K562 (cell line): ENCODE results near the gene FAM184B. TPM values are rescaled to one million over a fixed set of nuclear protein-coding genes. Genes with fewer than 3 reads are reported as not detected.

Source experiments
- ARNT ChIP-seq, 2 experiments: fragments of 450-650 bp; IDR thresholded peaks; 2 replicates each; pipeline ENCODE4 v1.6.1; 2016; ENCODE audit warnings: mild to moderate bottlenecking in 1 of 2
- BACH1 ChIP-seq: fragments of 200-800 bp; sonication (Bioruptor generic); IDR thresholded peaks from 2 replicates; pipeline ENCODE4 v1.6.1; 2016; ENCODE audit warnings: missing genetic modification characterization, missing compliant biosample characterization
- ERF ChIP-seq: fragments of 450-650 bp; formaldehyde crosslinking; IDR thresholded peaks from 2 replicates; pipeline ENCODE4 v1.4.0; 2020; ENCODE audit warnings: mild to moderate bottlenecking, mixed read lengths
- ETV1 ChIP-seq: fragments of 450-650 bp; conservative IDR thresholded peaks from 2 replicates; pipeline ENCODE4 v1.6.1; 2016; ENCODE audit warnings: missing genetic modification characterization, control low read depth, low read depth, missing compliant biosample characterization
- ETV6 ChIP-seq, 3 experiments: fragments of 150-350 bp in 1 of 3; sonication (generic) in 1 of 3; formaldehyde crosslinking in 1 of 3; IDR thresholded peaks; 2 replicates each; pipeline versions ENCODE4 v1.6.1 to v1.8.0; 2014 to 2022; ENCODE audit warnings: borderline replicate concordance in 2 of 3, low read depth in 2 of 3, antibody characterized with exemption in 1 of 3, low read length in 1 of 3, mild to moderate bottlenecking in 1 of 3, missing genetic modification reagents in 1 of 3
- POLR2B ChIP-seq: fragments of 450-650 bp; IDR thresholded peaks from 2 replicates; pipeline ENCODE4 v1.6.1; 2018; ENCODE audit warnings: low read depth; ENCODE audit not compliant: partially characterized antibody
- PRPF4 ChIP-seq: fragments of 200-400 bp; formaldehyde crosslinking; IDR thresholded peaks from one replicate; pipeline ENCODE4 v1.6.1; 2017; ENCODE audit warnings: low read length, low read depth, mild to moderate bottlenecking; ENCODE audit not compliant: insufficient read depth, poor library complexity, severe bottlenecking
- TCF7L2 ChIP-seq: fragments of 150-350 bp; IDR thresholded peaks from 2 replicates; pipeline ENCODE4 v1.6.1; 2016; ENCODE audit warnings: low read depth, mild to moderate bottlenecking, low read length, moderate library complexity
- TGIF2 ChIP-seq: sonication (generic); formaldehyde crosslinking; IDR thresholded peaks from 2 replicates; pipeline ENCODE4 v1.8.1; 2022; ENCODE audit warnings: mild to moderate bottlenecking, missing genetic modification reagents, moderate library complexity
- WHSC1 ChIP-seq: IDR thresholded peaks from one replicate; pipeline ENCODE4 v1.6.1; 2012; ENCODE audit warnings: low read length, control low read depth, inconsistent platforms
- ZNF165 ChIP-seq: fragments of 250-450 bp; sonication (Bioruptor Pico); IDR thresholded peaks from 2 replicates; pipeline ENCODE4 v1.4.0; 2020; ENCODE audit warnings: borderline replicate concordance
- ZNF707 ChIP-seq: fragments of 250-450 bp; sonication (Bioruptor Pico); conservative IDR thresholded peaks from 2 replicates; pipeline ENCODE4 v1.8.0; 2022; ENCODE audit warnings: inconsistent platforms, mild to moderate bottlenecking, moderate library complexity
- polyA plus RNA-seq, 8 experiments: library from polyadenylated mRNA; depleted of rRNA in 4 of 8; stranded (reverse) in 5 of 8; unstranded in 3 of 8; fragments of >200 nt; fragmentation: Nextera tagmentation in 2 of 8; fragmentation: Illumina TruSeq in 1 of 8; extraction: Ambion mirVana in 2 of 8; extraction: Trizol in 1 of 8; gene quantifications; 2 replicates each; pipeline versions ENCODE4 v1.2.1 to v1.2.3, GENCODE V29; 2011 to 2014; ENCODE audit warnings: inconsistent platforms in 1 of 8, missing spikeins in 1 of 8
- total RNA-seq, 7 experiments: library from RNA; depleted of rRNA in 6 of 7; stranded (reverse); fragments of >200 nt in 6 of 7; fragmentation: Illumina TruSeq in 2 of 7; extraction: Trizol in 2 of 7; gene quantifications; 2 replicates each; pipeline versions ENCODE4 v1.2.1 to v1.2.3, GENCODE V29; 2011 to 2021; ENCODE audit warnings: low replicate concordance in 1 of 7
- TF ChIP-seq, protein P1 (sequence below): IDR thresholded peaks from 3 replicates; pipeline ENCODE4 v1.6.1; 2011; ENCODE audit warnings: borderline replicate concordance, mild to moderate bottlenecking; ENCODE audit not compliant: insufficient read length, insufficient read depth
- TF ChIP-seq, protein P2 (sequence below): sonication (generic); formaldehyde crosslinking; IDR thresholded peaks from 2 replicates; pipeline ENCODE4 v1.8.0; 2023; ENCODE audit warnings: missing genetic modification reagents, mild to moderate bottlenecking, borderline replicate concordance
- TF ChIP-seq, protein P3 (sequence below), 2 experiments: fragments of 450-650 bp; IDR thresholded peaks; 2 replicates each; pipeline ENCODE4 v1.6.1; 2018; ENCODE audit warnings: mild to moderate bottlenecking in 2 of 2, low read depth in 1 of 2; ENCODE audit not compliant: partially characterized antibody in 2 of 2

The FAM184B gene
- total and polyA plus RNA-seq, 9 of the 15 experiments (the other 6 are each of a cell fraction or from before 2014, with no cell fraction given) = not detected

DNA sequence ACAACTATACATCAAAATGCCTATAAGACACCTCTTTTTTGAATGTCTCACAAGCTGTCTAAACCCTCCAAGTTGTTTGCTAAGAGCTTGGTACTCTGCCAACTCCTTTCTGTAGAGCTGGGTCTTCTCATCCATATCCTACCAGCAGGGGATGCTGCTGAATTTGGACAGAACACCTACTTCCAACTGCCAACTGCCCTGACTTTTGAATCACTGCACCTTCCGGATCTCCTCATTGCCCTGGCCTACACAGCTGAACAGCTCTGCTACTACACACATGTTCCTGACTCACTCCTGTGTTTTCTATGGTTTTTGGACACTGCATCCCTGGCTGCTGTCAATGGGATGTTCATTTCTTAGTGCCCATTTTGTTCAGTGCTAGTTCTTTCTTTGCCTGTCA, 18.7 kb downstream of the FAM184B start (continued):
- TF ChIP-seq ETV6 (IDR thresholded peaks at IDR 0.05; ENCODE audit: borderline replicate concordance in 1 of 2, low read depth in 2 of 2, low read length in 1 of 2) (no peak), ETV6 (CRISPR knock-in tag; IDR thresholded peaks at IDR 0.05; ENCODE audit: borderline replicate concordance) (no peak), ZNF165 (CRISPR knock-in tag) (no peak), ZNF707 (CRISPR knock-in tag) (no peak), WHSC1 (no peak), POLR2B (no peak), PRPF4 (no peak), BACH1 (tag) (no peak), TCF7L2 (no peak), TGIF2 (CRISPR knock-in tag) (no peak), ERF (CRISPR knock-in tag) (no peak), ARNT (IDR thresholded peaks at IDR 0.05) (no peak), ETV1 (tag) (0 out of 2 replicates have a peak, but pooled peaks have one; percentile 26)
- TF ChIP-seq, protein P1, sequence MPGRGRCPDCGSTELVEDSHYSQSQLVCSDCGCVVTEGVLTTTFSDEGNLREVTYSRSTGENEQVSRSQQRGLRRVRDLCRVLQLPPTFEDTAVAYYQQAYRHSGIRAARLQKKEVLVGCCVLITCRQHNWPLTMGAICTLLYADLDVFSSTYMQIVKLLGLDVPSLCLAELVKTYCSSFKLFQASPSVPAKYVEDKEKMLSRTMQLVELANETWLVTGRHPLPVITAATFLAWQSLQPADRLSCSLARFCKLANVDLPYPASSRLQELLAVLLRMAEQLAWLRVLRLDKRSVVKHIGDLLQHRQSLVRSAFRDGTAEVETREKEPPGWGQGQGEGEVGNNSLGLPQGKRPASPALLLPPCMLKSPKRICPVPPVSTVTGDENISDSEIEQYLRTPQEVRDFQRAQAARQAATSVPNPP = no peak
- TF ChIP-seq, protein P2, sequence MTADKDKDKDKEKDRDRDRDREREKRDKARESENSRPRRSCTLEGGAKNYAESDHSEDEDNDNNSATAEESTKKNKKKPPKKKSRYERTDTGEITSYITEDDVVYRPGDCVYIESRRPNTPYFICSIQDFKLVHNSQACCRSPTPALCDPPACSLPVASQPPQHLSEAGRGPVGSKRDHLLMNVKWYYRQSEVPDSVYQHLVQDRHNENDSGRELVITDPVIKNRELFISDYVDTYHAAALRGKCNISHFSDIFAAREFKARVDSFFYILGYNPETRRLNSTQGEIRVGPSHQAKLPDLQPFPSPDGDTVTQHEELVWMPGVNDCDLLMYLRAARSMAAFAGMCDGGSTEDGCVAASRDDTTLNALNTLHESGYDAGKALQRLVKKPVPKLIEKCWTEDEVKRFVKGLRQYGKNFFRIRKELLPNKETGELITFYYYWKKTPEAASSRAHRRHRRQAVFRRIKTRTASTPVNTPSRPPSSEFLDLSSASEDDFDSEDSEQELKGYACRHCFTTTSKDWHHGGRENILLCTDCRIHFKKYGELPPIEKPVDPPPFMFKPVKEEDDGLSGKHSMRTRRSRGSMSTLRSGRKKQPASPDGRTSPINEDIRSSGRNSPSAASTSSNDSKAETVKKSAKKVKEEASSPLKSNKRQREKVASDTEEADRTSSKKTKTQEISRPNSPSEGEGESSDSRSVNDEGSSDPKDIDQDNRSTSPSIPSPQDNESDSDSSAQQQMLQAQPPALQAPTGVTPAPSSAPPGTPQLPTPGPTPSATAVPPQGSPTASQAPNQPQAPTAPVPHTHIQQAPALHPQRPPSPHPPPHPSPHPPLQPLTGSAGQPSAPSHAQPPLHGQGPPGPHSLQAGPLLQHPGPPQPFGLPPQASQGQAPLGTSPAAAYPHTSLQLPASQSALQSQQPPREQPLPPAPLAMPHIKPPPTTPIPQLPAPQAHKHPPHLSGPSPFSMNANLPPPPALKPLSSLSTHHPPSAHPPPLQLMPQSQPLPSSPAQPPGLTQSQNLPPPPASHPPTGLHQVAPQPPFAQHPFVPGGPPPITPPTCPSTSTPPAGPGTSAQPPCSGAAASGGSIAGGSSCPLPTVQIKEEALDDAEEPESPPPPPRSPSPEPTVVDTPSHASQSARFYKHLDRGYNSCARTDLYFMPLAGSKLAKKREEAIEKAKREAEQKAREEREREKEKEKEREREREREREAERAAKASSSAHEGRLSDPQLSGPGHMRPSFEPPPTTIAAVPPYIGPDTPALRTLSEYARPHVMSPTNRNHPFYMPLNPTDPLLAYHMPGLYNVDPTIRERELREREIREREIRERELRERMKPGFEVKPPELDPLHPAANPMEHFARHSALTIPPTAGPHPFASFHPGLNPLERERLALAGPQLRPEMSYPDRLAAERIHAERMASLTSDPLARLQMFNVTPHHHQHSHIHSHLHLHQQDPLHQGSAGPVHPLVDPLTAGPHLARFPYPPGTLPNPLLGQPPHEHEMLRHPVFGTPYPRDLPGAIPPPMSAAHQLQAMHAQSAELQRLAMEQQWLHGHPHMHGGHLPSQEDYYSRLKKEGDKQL (CRISPR knock-in tag) = no peak
- TF ChIP-seq, protein P3, sequence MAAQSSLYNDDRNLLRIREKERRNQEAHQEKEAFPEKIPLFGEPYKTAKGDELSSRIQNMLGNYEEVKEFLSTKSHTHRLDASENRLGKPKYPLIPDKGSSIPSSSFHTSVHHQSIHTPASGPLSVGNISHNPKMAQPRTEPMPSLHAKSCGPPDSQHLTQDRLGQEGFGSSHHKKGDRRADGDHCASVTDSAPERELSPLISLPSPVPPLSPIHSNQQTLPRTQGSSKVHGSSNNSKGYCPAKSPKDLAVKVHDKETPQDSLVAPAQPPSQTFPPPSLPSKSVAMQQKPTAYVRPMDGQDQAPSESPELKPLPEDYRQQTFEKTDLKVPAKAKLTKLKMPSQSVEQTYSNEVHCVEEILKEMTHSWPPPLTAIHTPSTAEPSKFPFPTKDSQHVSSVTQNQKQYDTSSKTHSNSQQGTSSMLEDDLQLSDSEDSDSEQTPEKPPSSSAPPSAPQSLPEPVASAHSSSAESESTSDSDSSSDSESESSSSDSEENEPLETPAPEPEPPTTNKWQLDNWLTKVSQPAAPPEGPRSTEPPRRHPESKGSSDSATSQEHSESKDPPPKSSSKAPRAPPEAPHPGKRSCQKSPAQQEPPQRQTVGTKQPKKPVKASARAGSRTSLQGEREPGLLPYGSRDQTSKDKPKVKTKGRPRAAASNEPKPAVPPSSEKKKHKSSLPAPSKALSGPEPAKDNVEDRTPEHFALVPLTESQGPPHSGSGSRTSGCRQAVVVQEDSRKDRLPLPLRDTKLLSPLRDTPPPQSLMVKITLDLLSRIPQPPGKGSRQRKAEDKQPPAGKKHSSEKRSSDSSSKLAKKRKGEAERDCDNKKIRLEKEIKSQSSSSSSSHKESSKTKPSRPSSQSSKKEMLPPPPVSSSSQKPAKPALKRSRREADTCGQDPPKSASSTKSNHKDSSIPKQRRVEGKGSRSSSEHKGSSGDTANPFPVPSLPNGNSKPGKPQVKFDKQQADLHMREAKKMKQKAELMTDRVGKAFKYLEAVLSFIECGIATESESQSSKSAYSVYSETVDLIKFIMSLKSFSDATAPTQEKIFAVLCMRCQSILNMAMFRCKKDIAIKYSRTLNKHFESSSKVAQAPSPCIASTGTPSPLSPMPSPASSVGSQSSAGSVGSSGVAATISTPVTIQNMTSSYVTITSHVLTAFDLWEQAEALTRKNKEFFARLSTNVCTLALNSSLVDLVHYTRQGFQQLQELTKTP (IDR thresholded peaks at IDR 0.05; ENCODE audit: low read depth in 1 of 2, partially characterized antibody in 2 of 2) = no peak
